Fibroblast of skin of scalp (primary cell): ENCODE data around the gene RHEX.
"Not testable (repeated sequence)": the region's sequence is repeated elsewhere in the genome, so short reads cannot be mapped to it uniquely, and the experiment has no call there.

Experiments
- DNase-seq: peaks from one replicate; pipeline ENCODE4 v3.0.0-alpha.2; 2013

The RHEX gene

DNA sequence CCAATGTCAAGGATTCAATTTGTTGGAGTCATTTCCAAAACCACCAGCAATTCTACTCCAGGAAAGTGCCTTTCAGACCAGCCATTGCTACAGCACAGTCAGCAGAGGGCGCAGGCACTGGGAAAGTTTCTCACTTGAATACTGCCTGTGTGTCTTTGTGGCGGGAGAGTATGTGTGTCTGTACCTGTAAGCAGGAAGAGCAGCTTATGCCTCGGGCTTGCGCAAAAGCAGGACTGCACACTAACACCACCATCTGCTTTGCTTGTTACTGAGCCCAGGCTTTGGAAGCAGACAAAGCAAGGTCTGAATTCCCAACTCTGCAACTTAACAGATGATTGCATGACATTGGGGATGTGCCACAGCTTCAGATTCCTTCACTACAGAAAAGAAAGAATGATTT is 22.3 kb upstream of the RHEX start:
- peak; percentile 57 for DNase-seq

- no peak for DNase-seq
Observed at GRCh38 chr1:206032380-206033140, 20.4 kb upstream of the RHEX start.

- no peak for DNase-seq
Observed at GRCh38 chr1:206035027-206035426, 17.9 kb upstream of the RHEX start.

- no peak for DNase-seq
Observed at GRCh38 chr1:206036663-206037455, 16.1 kb upstream of the RHEX start.

GRCh38 chr1:206037581-206037980 is 15.4 kb upstream of the RHEX start:
- no peak for DNase-seq

GRCh38 chr1:206039046-206039973 is 13.7 kb upstream of the RHEX start:
- DNase-seq, result no peak

- no peak for DNase-seq
Observed at GRCh38 chr1:206040328-206040727, 12.6 kb upstream of the RHEX start.

GRCh38 chr1:206041640-206042039 is 11.3 kb upstream of the RHEX start:
- no peak for DNase-seq

DNA sequence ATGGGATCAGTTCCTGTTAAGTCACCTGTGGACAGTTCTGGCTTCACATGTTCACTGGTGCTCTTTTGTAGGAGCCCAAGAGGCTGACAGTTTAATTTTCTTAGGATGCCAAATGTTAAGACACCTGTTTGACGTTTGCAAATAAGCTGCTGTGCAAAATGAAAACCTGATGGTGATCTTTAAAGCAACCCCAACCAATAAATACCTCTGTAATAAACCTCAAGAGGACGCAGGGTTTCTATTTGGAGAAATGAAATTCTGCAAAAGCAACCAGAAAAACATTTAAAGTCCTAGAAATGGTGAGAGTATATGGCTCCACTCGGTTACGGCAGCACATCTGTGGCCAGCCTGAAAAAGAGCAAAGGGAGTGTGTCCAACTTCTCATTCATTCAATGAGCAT is 5.7 kb upstream of the RHEX start:
- DNase-seq, result no peak

DNA sequence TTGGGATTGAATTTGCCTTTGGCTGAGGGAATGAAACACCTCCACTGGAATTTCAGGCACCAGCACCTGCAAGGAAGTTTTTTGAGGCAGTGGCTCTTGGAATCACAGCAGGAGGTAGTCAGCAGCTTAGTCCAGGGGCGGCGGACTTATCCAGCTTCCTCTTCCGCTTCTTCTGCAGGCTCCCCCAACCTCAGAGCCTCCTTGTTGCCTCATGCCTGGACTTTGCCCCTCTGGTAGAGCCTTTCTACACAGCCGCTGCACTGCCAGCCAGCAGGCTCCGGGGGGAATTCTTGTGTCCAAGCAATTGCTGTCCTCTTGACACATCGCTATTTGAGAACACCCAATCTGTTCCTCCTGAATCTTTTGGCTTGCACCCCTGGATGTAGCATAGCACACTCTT is 4.4 kb upstream of the RHEX start:
- DNase-seq, result no peak

DNA sequence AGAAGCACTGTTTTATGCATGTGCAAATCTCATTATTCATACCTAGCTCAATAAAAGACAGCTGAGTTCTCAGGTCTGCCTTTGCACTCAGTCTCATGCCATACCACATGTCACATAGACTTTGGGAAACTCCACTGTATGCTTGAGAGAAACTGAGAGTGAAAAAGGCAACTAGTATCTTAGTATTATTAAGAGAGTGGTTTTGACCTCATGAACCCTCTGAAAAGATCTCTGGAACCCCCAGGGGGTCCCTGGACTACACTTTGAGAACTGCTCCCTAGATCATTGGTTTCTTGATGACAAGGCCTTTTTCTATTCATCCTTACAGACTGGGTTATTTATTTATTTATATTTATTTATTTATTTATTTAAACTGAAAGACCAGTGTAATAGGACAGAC is 3.7 kb upstream of the RHEX start:
- no peak for DNase-seq

DNA sequence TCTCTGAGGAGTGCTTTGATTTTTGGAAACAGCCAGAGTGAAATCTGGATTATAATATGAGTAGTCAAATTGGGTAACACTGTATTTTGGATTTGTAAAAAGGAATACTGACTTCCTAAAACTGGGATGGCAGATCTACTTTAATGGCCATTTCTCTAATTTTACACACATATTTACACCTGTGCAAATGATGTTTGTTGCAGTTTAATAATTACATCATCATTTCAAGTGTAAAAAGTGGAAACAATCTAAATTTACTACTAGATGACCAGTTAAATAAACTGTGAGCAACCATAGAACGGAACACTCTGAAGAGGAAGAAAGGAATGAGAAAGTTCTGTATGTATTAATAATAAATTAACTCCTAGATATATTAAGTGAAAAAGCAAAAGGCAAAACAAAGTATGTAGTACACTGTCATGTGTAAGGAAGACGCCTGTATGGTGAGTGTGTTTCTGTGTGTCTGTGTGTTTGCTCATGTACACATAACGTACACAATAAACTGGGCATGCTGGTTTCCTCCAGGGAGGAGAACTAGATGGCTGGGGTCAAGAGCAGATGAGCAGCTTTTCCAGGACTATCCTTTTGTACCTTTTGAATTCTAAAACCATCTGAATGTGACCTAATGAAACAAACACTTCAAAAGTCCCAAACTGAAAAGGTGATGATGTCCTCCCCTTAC is 2.9 kb upstream of the RHEX start:
- no peak for DNase-seq

DNA sequence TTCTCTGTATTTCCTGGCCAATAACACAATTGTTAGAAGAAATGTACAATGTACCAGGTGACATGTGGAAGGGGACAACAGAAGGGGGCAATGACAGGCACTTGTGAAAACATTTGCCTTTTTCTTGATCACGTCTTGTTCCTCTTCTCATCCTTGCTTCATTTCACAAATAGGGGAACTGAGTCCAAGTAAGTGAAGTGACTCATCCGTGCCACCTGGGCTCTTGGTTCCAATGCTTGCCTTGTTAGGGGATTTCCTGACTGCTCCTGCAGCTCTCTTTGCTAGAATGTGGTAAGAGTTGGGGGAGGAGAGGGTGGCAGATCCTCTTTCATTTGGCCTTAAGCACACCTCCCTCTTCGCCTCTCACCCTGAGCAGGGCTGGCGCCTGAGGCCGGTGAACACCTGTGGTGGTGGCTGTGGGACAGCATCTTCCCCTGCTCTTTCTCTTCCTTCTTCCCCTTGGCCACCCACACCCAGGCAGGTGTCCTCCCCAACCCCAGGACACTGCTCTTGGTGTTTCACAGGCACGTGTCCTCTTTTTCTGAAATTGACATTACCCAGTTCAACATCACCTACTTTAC is 2.2 kb upstream of the RHEX start:
- no peak for DNase-seq

- not testable (repeated sequence) for DNase-seq
Observed at GRCh38 chr1:206052231-206052865, 625 bp upstream of the RHEX start.

GRCh38 chr1:206053616-206054015 is 643 bp downstream of the RHEX start:
- not testable (repeated sequence) for DNase-seq

GRCh38 chr1:206055069-206055625 is 2.2 kb downstream of the RHEX start:
- DNase-seq, result not testable (repeated sequence)

- not testable (repeated sequence) for DNase-seq
Observed at GRCh38 chr1:206055639-206056323, 2.8 kb downstream of the RHEX start.

- DNase-seq, result not testable (repeated sequence)
Observed at GRCh38 chr1:206058289-206058926, 5.4 kb downstream of the RHEX start.

DNA sequence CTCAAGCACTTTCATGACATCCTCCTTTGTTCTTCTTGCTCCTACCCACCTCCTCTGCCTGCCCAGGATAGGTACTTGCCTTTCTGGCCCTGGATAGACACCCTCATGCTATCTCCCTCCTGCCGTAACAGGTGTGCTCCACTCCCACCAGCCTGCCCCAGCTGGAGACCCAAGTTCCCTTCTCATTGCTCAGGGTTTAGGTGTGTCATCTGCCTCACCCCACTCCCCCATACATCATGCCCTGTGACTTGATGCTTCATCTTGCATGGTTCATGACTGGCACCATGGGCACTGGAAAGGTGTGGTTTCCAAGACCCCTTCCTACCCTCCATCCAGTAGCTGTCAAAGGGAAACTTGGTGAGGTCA is 5.9 kb downstream of the RHEX start:
- DNase-seq, result no peak

- no peak for DNase-seq
Observed at GRCh38 chr1:206059355-206059915, 6.5 kb downstream of the RHEX start.
